Measurements from ENCODE around the gene PSME2. TPM values are rescaled to one million over a fixed set of nuclear protein-coding genes. Genes with fewer than 3 reads are reported as not detected.

PSME2 gene
- total and polyA plus RNA-seq, 2 donors (not counting 3 experiments of a cell fraction or from before 2014, with no cell fraction given) = 66.5 to 126 TPM

DNA sequence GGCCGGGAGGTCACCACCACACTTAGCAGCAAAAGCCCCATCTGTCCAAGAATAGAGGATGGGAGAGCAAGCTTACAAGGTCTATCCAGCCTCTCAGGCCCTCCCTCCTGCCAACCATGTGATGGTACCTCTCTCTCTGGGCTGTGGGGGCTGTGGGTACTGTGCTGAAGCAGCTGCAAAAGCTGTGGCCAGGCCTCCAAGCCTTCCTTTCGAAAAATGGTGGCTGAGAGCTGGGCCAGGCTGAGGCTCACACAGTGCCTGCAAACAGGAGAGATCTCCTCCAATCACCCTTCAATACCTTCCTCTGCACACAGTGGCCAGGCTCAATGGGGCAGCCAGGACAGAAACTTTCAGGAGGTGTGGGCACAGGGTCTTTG is 41.1 kb upstream of the PSME2 start:
- Histone ChIP-seq H3K79me2 (ENCODE audit: control insufficient read depth, insufficient read depth, low read length) (peaks cover 11% of the 10 kb centered on the region), H2AFZ (ENCODE audit: low read depth, low read length) (no peak overlapping the region), H3K9ac (replicated peaks; ENCODE audit: extremely low read depth, insufficient read depth, low read length) (peak overlapping the region; percentile 42), H3K4me3 (replicated peaks in 1 of 3; ENCODE audit: insufficient read depth in 1 of 3, low read depth in 1 of 3, low read length in 3 of 3) (peak overlapping the region in 1 of 3 experiments; percentile 37), H3K4me2 (ENCODE audit: insufficient read depth, low read length) (peak overlapping the region; percentile 75), H3K27ac (ENCODE audit: insufficient read depth, low read depth, low read length) (no peak overlapping the region), H4K20me1 (replicated peaks; ENCODE audit: control insufficient read depth, extremely low read depth, insufficient read depth, low read length) (no peaks in the 10 kb centered on the region), H3K9me3 (replicated peaks; ENCODE audit: control insufficient read depth, insufficient read depth, low read length) (no peaks in the 10 kb centered on the region), H3K4me1 (ENCODE audit: control insufficient read depth, extremely low read depth, insufficient read depth, low read length) (peaks cover 6% of the 10 kb centered on the region), H3K9me1 (replicated peaks; ENCODE audit: control insufficient read depth, extremely low read depth, insufficient read depth, low read length) (no peaks in the 10 kb centered on the region), H3K36me3 (ENCODE audit: control insufficient read depth in 2 of 2, extremely low read depth in 1 of 2, insufficient read depth in 2 of 2, low read length in 2 of 2) (peaks cover 0 to 33% of the 10 kb centered on the region in 2 experiments), H3K27me3 (ENCODE audit: control insufficient read depth in 2 of 2, insufficient read depth in 2 of 2, low read length in 2 of 2) (no peaks in the 10 kb centered on the region)
- ChIA-PET POLR2A (interaction anchor here (1.0 to 1.8 kb wide), 2 partner anchors 8 to 25 kb away, joined by 3 read pairs; partner anchors contain the start of gene TM9SF1), CTCF (interaction anchor here (1.1 kb wide), 1 partner anchor 129 kb away, joined by 3 read pairs; no protein-coding TSS in a partner anchor)
- no peak for DNase-seq (ENCODE audit: low read depth, low spot score)
- no peak for FAIRE-seq
- TF ChIP-seq FOS (IDR thresholded peaks at IDR 0.05; ENCODE audit: borderline replicate concordance, insufficient read depth, low read length) (no peak), POLR2AphosphoS5 (IDR thresholded peaks at IDR 0.05; ENCODE audit: insufficient read depth, low read depth, low read length) (no peak), POLR2A (IDR thresholded peaks at IDR 0.05; ENCODE audit: low read depth, low read length) (no peak), CTCF (IDR thresholded peaks at IDR 0.05; ENCODE audit: extremely low read depth in 1 of 2, insufficient read depth in 1 of 2, low read depth in 1 of 2, low read length in 2 of 2) (no peak), MYC (IDR thresholded peaks at IDR 0.05; ENCODE audit: low read depth, low read length) (no peak), MAX (IDR thresholded peaks at IDR 0.05; ENCODE audit: insufficient read depth, insufficient read length) (no peak), GATA2 (IDR thresholded peaks at IDR 0.05; ENCODE audit: insufficient read depth, insufficient read length, low read depth, low read length) (no peak), JUN (IDR thresholded peaks at IDR 0.05; ENCODE audit: borderline replicate concordance, insufficient read depth, insufficient read length, low read depth) (no peak), EZH2 (IDR thresholded peaks at IDR 0.05; ENCODE audit: borderline replicate concordance, low read depth, low read length, severe bottlenecking) (no peak)
- TSS peak; percentile 18 for BruUV-seq (replicated peaks)
- dilution Hi-C loops (cut with MboI; ENCODE audit: extremely low pct_ligation_motif_present, low sequenced_read_pairs) (no loop called here), intact Hi-C loops (cut with micrococcal nuclease) (no loop called here)
